Measurements from ENCODE around the gene REPS2.

- no peak for TF ChIP-seq POLR2A (IDR thresholded peaks at IDR 0.05)
- no peak for TF ChIP-seq CTCF (IDR thresholded peaks at IDR 0.05)
These were observed 100.8 kb downstream of the REPS2 start for GRCh38 chrX:17047224-17047623.

Data from body of pancreas (tissue), 4 donors.